22Rv1 (cell line): ENCODE measurements around the gene CLPSL1.

Experiments
- ZFX ChIP-seq: fragments of 450-650 bp; IDR thresholded peaks from 2 replicates; pipeline ENCODE4 v1.6.1; 2017; ENCODE audit warnings: antibody characterized with exemption, borderline replicate concordance
- TF ChIP-seq, protein P1 (sequence below): fragments of 450-650 bp; IDR thresholded peaks from 2 replicates; pipeline ENCODE4 v1.5.1; 2017; ENCODE audit warnings: mild to moderate bottlenecking

DNA sequence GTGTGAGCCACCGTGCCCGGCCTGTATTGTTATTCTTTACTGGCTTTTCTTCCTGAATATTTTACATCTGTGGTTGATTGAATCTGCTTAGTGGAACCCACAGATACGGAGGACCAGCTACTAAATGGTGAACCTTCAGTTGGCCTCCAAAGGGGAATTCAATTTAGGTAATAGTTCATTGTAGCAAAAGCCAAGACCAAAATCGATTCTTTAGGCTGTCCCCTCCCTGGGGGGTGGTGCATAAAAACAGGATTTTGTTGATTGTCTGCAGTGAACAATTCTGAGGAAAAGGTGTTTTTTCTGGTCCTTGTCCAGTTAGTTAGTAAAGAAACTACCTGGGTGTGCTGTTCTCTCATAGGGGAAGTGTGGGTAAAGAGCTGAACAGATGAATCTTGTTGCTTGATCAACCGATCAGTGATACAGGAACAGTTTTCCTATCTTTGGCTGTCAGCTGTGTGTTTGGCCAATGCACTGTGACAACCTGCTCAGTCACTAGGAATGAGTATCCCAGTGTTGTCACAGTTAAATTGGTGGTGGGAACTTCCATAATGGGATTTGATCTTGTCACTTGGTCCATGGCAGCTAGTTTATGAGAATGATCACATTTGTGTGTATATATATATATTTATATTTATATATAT, 43.9 kb downstream of the CLPSL1 start:
- TF ChIP-seq, protein P1, sequence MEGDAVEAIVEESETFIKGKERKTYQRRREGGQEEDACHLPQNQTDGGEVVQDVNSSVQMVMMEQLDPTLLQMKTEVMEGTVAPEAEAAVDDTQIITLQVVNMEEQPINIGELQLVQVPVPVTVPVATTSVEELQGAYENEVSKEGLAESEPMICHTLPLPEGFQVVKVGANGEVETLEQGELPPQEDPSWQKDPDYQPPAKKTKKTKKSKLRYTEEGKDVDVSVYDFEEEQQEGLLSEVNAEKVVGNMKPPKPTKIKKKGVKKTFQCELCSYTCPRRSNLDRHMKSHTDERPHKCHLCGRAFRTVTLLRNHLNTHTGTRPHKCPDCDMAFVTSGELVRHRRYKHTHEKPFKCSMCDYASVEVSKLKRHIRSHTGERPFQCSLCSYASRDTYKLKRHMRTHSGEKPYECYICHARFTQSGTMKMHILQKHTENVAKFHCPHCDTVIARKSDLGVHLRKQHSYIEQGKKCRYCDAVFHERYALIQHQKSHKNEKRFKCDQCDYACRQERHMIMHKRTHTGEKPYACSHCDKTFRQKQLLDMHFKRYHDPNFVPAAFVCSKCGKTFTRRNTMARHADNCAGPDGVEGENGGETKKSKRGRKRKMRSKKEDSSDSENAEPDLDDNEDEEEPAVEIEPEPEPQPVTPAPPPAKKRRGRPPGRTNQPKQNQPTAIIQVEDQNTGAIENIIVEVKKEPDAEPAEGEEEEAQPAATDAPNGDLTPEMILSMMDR: no peak
- no peak for TF ChIP-seq ZFX
